WTC11 (cell line): ENCODE data around the gene SEC16B.

Source experiments
- TF ChIP-seq, protein P1 (sequence below): sonication (generic); formaldehyde crosslinking; IDR thresholded peaks from 2 replicates; pipeline ENCODE4 v1.8.0; 2022; ENCODE audit warnings: mild to moderate bottlenecking, missing genetic modification reagents
- TF ChIP-seq, protein P2 (sequence below): fragments of 200-600 bp; IDR thresholded peaks from 2 replicates; pipeline ENCODE4 v1.8.0; 2022; ENCODE audit warnings: antibody characterized with exemption

GRCh38 chr1:177925006-177925405, 44.9 kb downstream of the SEC16B start:
- TF ChIP-seq, protein P1, sequence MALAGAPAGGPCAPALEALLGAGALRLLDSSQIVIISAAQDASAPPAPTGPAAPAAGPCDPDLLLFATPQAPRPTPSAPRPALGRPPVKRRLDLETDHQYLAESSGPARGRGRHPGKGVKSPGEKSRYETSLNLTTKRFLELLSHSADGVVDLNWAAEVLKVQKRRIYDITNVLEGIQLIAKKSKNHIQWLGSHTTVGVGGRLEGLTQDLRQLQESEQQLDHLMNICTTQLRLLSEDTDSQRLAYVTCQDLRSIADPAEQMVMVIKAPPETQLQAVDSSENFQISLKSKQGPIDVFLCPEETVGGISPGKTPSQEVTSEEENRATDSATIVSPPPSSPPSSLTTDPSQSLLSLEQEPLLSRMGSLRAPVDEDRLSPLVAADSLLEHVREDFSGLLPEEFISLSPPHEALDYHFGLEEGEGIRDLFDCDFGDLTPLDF (CRISPR knock-in tag), result no peak
- TF ChIP-seq, protein P2, sequence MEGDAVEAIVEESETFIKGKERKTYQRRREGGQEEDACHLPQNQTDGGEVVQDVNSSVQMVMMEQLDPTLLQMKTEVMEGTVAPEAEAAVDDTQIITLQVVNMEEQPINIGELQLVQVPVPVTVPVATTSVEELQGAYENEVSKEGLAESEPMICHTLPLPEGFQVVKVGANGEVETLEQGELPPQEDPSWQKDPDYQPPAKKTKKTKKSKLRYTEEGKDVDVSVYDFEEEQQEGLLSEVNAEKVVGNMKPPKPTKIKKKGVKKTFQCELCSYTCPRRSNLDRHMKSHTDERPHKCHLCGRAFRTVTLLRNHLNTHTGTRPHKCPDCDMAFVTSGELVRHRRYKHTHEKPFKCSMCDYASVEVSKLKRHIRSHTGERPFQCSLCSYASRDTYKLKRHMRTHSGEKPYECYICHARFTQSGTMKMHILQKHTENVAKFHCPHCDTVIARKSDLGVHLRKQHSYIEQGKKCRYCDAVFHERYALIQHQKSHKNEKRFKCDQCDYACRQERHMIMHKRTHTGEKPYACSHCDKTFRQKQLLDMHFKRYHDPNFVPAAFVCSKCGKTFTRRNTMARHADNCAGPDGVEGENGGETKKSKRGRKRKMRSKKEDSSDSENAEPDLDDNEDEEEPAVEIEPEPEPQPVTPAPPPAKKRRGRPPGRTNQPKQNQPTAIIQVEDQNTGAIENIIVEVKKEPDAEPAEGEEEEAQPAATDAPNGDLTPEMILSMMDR, result no peak
